Tibial artery (tissue), 4 donors: Measurements from ENCODE around the gene PNMA6E.

Source experiments
- DNase-seq, 2 donors: peaks; one replicate each; pipeline ENCODE4 v3.0.0-alpha.2; 2019
- H3K27ac ChIP-seq, 2 donors: fragments of 200-600 bp; sonication (generic) in 1 of 2; 1 replicate in 1 of 2; 2 replicates in 1 of 2; pipeline ENCODE4 v1.5.1; 2018 to 2019; ENCODE audit warnings: mild to moderate bottlenecking in 1 of 2
- H3K27me3 ChIP-seq, 2 donors: fragments of 200-600 bp; sonication (generic) in 1 of 2; one replicate each; pipeline versions ENCODE4 v1.5.1 to v1.6.0; 2016 to 2019
- H3K36me3 ChIP-seq, 3 donors: fragments of 200-600 bp; sonication (generic) in 2 of 3; one replicate each; pipeline ENCODE4 v1.5.1; 2016 to 2019; ENCODE audit warnings: mild to moderate bottlenecking in 2 of 3
- H3K4me1 ChIP-seq, 4 donors: fragments of 200-600 bp; sonication (generic) in 2 of 4; 1 replicate in 3 of 4; 2 replicates in 1 of 4; pipeline ENCODE4 v1.5.1; 2016 to 2019
- H3K4me3 ChIP-seq, 2 donors: fragments of 200-600 bp; sonication (generic) in 1 of 2; 1 replicate in 1 of 2; 2 replicates in 1 of 2; pipeline ENCODE4 v1.5.1; 2018 to 2019; ENCODE audit warnings: mild to moderate bottlenecking in 2 of 2
- H3K9me3 ChIP-seq, 3 donors: fragments of 200-600 bp; sonication (generic) in 1 of 3; one replicate each; pipeline ENCODE4 v1.5.1; 2016 to 2019
- intact Hi-C: fragments of 100-400 bp; cut with DNase I; formaldehyde crosslinking; loops from one replicate; pipeline ENCODE4 v1.15.0; 2023; ENCODE audit warnings: low total_unique reads
- TF ChIP-seq, protein P1 (sequence below), 2 experiments: fragments of 200-600 bp in 1 of 2; fragments of 450-650 bp in 1 of 2; IDR thresholded peaks; one replicate each; pipeline ENCODE4 v1.5.1; 2017 to 2019; ENCODE audit warnings: antibody characterized with exemption in 2 of 2, mild to moderate bottlenecking in 1 of 2, moderate library complexity in 1 of 2

PNMA6E gene

DNA sequence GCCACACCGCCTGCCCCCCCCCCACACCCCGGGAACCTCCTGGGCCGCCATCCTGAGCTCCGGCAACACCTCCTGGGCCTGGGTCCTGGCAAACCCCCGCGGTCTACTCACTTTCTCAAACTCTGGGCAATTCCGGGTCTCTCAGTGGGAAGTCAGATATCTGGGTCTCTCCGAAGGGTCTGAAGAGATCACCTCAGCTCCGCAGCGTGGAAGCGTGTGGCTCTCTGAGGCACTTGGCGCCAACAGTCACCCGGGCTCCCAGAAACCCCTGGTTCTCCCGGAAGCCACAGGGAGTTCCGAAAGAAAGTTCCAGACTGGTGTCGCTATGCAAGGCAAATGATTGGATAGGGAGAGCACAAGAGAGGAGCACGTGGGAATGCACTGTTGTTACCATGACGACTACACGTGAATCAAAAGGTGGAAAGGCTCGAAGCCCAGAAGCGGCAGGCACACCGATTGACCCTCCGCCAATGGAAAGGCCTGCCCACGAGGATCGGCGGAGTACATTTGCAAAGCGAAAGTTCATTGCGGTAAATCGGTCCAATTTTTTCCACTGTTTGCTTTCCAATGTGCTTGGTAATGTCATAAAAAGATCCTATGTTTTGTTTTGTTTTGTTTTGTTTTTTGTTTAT lies at the start of gene PNMA6E:
TSS of gene PNMA6E (minus strand) at position 218 of the 632 bp plus-strand sequence. CDS start 2,501 bp downstream, outside the sequence.
- TF ChIP-seq, protein P1, sequence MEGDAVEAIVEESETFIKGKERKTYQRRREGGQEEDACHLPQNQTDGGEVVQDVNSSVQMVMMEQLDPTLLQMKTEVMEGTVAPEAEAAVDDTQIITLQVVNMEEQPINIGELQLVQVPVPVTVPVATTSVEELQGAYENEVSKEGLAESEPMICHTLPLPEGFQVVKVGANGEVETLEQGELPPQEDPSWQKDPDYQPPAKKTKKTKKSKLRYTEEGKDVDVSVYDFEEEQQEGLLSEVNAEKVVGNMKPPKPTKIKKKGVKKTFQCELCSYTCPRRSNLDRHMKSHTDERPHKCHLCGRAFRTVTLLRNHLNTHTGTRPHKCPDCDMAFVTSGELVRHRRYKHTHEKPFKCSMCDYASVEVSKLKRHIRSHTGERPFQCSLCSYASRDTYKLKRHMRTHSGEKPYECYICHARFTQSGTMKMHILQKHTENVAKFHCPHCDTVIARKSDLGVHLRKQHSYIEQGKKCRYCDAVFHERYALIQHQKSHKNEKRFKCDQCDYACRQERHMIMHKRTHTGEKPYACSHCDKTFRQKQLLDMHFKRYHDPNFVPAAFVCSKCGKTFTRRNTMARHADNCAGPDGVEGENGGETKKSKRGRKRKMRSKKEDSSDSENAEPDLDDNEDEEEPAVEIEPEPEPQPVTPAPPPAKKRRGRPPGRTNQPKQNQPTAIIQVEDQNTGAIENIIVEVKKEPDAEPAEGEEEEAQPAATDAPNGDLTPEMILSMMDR (IDR thresholded peaks at IDR 0.05), result no peak
- intact Hi-C loops, result no loop called here
- no peak for DNase-seq
- Histone ChIP-seq H3K9me3 (no peaks in the 10 kb centered on the region), H3K27ac (no peak within 1 kb of the TSS), H3K4me3 (no peak within 1 kb of the TSS), H3K27me3 (peaks cover 0 to 15% of the 10 kb centered on the region in 2 donors), H3K36me3 (no peaks in the 10 kb centered on the region), H3K4me1 (no peaks in the 10 kb centered on the region)

DNA sequence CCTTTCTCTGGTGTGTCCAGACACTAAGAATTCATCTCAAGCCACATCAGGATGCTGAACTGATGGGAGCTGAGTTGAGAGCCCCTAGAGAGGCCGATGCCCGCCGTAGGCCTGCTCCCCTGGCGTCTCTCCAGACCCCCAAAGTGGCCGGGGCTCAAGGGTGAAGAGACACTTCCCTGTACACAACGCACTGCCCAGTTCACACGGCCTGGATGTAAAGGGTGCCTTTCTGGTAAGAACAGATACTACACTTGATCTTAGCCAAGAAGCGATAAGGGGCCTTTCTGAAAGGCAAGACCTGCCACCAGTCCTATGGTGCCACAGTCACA lies 49.8 kb upstream of the PNMA6E start:
- TF ChIP-seq, protein P1 (IDR thresholded peaks at IDR 0.05), result no peak
- Histone ChIP-seq H3K9me3 (no peaks in the 10 kb centered on the region), H3K27ac (no peak overlapping the region), H3K36me3 (peaks cover 12 to 57% (median 37%) of the 10 kb centered on the region in 3 donors), H3K4me3 (no peak overlapping the region), H3K4me1 (no peaks in the 10 kb centered on the region), H3K27me3 (no peaks in the 10 kb centered on the region)
- no peak for DNase-seq
- intact Hi-C loops, result no loop called here

DNA sequence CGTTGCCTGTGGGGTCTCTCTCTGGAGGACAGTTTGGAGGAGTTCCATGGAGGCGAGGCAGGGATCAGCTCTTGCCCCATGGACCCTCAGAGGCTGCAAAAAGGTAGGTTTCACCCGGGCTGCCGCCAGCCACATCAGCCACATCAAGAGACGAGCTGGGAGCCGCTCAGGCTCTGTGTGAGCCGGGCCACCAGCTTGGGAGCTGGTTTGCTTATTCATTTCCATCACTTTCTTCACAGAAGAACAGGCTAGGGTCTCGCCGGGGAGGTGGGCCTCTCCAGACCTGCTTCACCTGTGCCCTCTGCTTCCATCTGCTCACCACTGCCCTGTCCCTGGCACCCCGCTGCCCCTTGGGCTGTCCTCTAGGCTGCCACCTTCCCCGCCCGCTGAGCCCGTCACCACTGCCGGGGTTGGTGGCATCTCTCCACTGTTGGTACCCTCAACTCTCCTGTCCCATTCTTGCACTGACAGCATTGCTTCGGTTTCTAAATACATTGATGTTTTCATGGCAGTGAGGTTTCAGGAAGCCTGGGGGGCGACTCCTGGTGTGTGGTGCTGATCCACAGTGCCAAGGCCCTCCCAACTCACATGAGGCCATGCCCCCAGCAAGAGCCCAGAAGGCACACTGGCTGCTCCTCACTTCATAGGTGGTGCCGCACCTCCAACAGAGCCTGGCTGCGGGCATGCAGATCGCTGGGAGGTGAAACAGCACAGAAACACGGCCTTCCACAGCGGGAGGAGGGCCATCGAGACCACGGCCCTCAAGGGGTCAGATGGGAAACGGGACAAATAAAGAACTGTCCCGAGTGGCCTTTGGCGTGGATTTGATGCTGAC lies 49.2 kb upstream of the PNMA6E start:
- intact Hi-C loops, result no loop called here
- H3K4me1 ChIP-seq, result no peaks in the 10 kb centered on the region
- peaks cover 9 to 51% (median 31%) of the 10 kb centered on the region in 3 donors for H3K36me3 ChIP-seq
- H3K9me3 ChIP-seq, result no peaks in the 10 kb centered on the region
- TF ChIP-seq, protein P1 (IDR thresholded peaks at IDR 0.05), result no peak
- H3K27ac ChIP-seq, result no peak overlapping the region
- DNase-seq, result no peak
- no peaks in the 10 kb centered on the region for H3K27me3 ChIP-seq
- no peak overlapping the region for H3K4me3 ChIP-seq

DNA sequence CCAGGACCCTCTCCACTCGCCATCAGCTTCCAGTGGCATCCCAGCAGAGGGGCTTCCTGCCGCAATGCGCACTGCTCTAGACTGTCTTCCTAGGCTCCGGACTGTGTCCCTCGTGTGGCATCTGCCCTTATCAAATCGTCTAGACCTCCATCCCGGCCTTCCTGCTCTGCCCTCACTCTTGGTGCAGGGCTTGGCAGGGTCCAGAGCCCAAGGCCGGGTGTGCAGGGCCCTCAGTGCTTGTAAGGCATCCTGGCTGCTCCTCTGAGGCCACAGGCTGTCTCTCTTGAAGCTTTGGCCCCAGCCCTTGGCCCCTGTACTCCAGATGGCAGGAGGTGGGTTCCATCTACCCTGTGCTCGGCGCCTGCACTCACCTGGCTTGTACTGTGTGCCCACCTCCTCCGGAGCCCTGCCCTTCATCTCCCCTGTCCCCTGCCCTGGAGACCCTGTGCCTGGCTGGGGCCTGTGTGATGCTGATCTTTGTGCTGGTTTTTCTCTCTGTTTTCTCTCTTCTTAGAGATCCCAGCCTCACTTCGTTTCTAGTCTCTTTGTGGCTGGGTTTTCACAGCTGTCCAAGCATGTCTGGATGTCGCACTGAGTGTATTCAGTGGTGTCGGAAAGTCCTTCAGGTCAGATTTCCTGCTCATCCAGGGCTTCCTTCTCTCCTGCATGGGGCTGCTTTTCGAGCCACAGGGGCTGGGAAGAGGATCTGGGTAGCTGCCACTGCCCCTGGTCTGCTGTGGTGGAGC lies 48.4 kb upstream of the PNMA6E start:
- no peaks in the 10 kb centered on the region for H3K4me1 ChIP-seq
- H3K27ac ChIP-seq, result no peak overlapping the region
- H3K4me3 ChIP-seq, result no peak overlapping the region
- intact Hi-C loops, result no loop called here
- no peaks in the 10 kb centered on the region for H3K9me3 ChIP-seq
- TF ChIP-seq, protein P1 (IDR thresholded peaks at IDR 0.05), result no peak
- H3K36me3 ChIP-seq, result peaks cover 1 to 43% (median 24%) of the 10 kb centered on the region in 3 donors
- H3K27me3 ChIP-seq, result no peaks in the 10 kb centered on the region
- DNase-seq, result no peak

DNA sequence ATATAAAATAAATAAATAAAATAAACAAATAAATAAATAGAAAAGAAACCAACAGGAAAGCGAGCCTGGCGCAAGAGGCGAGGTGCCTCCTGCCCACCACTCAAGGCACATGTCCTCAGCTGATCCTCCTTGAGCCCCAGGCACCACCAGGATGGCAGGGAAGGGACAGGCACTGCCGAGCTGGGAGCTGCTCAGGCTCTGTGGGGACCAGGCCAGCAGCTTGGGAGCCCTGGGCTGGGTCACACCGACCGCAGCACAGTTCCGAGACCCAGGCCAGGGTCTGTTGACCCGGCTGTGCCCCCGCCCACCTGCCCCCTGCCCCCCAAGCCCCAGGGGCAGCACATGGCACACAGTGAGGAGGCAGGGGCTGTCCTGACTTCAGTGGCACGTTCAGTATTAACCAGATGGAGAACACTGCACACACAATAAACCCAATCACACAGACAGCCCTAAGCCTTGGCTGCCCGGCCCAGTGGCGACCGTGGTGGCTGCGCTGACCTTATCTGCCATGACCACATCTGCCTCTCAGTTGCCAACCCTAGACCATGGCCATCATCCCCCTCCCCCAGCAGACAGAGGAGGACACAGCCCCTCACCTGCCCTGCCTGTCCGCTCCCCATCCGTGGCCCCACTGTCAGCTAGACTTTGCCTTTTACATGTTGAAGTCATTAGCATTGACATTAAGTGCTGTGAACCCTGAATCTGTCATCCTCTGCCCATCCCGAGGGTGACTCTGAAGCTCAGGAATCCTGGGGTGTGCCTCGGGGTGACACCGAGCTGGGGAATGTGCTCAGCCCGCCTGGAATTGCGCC lies 47.6 kb upstream of the PNMA6E start:
- Histone ChIP-seq H3K27me3 (no peaks in the 10 kb centered on the region), H3K27ac (no peak overlapping the region), H3K4me1 (no peaks in the 10 kb centered on the region), H3K4me3 (no peak overlapping the region), H3K36me3 (peaks cover 0 to 36% (median 16%) of the 10 kb centered on the region in 3 donors), H3K9me3 (no peaks in the 10 kb centered on the region)
- intact Hi-C loops, result no loop called here
- TF ChIP-seq, protein P1 (IDR thresholded peaks at IDR 0.05), result no peak
- no peak for DNase-seq
